GM18511 (cell line): ENCODE measurements around the gene CADM4.
A peak's percentile ranks its signal among the peaks of the same experiment; 100 is the strongest.

Source experiments
- ATAC-seq: cut with Tn5 transposase; IDR thresholded peaks from one replicate; pipeline ENCODE4 v1.9.1; 2021; ENCODE audit warnings: mild to moderate bottlenecking, moderate library complexity; ENCODE audit not compliant: unreplicated experiment

The CADM4 gene

DNA sequence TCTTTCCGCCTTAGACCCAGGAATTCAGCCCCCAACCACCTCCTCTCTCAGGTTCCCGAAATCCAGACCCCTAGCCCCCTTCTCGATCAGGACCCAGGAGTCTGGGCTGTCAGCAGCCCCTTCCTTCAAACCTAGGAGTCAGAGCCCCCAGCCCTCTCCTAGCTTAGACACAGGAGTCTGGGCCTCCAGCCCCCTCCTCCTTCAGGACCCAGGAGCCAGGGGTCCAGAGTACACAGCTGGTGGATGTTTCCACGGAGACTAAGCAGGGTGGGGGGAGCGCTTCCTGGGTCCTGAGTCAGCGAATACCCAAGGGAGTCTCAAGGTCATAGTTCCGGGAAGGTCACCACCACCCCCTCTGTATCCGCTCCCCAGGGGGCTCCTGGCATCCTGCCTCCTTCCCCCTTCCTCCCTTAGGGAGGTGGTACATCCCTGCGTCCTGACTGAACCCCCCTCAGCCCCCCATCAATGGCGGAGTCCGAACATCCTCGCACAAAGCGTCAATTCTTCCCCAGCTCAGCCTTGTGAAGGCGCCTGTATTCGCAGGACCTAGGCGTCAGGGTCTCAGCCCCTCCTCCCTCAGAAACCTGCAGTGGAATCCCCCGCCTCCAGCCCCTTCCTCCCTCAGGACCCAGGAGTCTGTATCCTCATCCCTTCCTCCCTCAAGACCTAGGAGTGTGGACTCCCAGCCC lies 4.6 kb downstream of the CADM4 start:
- ATAC-seq = no peak

DNA sequence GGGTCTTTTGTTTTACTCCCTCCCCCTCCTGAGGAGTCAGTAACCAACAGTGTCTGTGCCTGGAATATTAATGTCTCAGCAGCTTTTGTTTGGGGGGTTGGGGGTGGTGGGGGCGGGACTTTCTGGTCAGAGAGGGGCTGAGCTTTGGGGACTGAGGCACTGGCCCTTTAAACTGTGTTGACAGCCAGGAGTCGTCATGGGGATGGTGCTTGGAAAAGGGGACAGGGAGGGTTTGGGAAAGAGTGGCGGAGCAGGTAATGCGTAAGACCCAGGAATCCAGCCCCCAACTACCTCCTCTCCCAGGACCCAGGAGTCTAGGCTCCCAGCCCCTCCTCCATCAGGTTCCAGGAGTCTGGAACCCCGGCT lies 5.2 kb downstream of the CADM4 start:
- ATAC-seq = no peak

DNA sequence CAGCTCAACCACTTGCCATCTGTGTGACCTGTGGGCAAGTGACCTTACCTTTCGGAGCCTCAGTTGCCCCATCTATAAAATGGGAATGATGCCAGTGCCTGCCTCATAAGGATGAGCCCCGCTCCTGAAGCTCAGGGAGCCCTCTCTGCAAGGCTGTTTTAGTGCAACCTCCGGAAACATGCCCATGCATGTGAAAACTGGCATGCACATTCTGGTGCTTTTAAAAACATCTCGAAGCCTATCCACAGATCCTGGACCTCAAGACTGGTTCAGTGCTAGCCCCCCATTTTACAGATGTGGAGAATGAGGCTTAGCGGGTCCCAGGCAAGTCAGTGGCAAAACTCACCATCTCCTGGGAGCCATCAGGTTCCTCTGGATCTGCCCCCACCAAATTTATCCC lies 5.6 kb downstream of the CADM4 start:
- no peak for ATAC-seq

DNA sequence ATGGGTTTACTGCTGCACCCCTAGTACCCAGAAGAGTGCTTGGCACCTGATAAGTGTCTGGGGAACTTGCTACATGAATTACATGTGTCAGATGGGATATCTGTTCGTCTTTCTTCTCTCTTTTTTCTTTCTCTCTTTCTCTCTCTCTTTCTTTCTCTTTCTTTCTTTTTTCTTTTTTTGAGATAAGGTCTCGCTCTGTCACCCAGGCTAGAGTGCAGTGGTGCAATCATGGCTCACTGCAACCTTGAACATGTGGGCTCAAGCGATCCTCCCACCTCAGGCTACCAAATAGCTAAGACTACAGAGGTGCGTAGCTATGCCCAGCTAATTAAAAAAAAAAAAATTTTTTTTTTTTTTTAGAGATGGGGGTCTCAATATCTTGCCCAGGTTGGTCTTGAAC lies 6.1 kb downstream of the CADM4 start:
- ATAC-seq = no peak

DNA sequence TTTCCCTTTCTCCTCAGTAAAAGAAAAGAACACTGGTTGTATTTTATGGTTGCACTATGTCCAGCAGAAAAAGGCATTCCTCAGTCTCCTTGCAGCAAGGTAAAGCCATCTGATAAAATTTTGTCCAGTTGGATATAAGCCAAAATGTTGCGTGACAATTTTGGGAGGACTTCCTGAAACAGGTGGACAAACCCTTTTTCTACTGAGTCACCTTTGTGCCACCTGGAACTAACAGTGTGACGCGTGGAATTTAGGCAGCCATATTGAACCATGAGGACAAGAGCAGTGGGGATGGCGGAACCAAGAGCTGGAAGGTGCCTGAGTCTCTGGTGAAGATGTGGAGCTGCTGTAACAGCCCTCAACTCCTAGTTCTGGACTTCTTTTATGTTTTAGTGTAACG lies 8.2 kb downstream of the CADM4 start:
- ATAC-seq = no peak

GRCh38 chr19:43628646-43629326 lies 10.9 kb downstream of the CADM4 start:
- ATAC-seq = no peak

- no peak for ATAC-seq
These were observed 12.8 kb downstream of the CADM4 start for GRCh38 chr19:43626838-43627237.

DNA sequence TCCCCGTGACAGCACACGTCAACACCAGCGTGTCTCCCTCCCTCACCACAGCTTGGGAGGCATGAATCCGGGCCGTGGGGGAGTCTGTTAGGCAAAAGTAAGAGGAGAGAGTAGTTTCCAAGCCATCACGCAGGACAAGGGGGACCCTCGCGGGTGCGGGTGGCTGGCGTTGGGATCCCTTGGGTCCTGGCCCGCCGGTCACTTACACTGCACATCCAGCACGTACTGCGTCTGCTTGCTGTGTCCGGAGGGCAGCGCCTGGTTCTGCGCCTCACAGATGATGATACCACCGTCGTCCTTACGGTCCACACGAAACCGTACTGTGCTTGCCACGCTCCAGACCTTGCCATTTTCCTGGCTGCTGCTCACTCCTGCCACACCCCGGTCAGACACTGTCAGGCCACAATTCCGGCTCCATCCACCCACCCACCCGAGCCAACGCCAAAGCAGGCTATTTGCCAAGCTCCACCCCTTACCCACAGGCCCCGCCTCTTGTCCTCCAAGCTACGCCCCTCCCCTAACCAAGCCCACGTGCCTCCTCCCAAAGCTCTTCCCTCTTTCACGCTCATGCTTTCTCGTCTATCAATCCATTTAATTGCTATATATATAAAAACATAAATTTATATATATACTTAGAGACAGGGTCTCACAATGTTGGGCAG lies 13.6 kb downstream of the CADM4 start:
- no peak for ATAC-seq

DNA sequence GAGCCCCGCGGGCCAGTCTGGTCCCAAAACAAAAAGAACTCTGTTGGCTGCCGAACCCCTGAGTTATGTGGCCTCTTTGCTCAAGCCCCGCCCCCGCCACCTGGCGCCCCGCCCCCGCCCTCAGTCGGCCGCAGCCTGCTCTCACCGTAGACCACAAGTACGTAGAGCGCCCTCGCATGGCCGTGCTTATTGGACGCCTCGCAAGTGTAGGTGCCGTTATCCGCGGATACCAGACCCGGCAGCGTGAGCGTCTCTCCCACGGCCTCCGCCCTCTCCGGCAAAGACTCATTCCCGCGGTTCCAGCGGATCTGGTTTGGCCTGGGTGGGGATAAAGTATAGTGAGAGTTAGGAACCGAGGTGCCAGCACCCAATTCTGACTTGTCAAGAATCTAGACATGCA lies 14.7 kb downstream of the CADM4 start:
- no peak for ATAC-seq

- no peak for ATAC-seq
These were observed 15.6 kb downstream of the CADM4 start for GRCh38 chr19:43623889-43624670.

DNA sequence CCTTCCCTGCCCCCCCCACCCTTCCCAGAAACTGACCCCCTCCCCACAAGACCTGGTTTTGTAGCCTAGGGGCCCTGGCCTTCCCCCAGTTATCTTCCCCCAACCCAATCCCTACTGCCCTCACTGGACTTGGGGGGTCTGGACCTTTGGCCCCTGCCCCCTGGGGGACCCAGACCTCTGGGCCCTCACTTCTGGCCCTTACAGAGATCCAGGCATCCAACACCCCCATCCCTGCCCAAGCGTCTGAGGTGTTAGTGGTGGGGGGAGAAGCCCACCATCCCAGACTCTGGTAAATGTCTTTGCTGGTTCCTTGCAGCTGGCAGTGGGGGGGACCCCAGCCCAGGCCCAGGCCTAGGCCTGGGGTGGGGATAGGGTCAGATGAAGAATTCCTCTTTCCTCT lies 16.7 kb downstream of the CADM4 start:
- ATAC-seq = no peak

- no peak for ATAC-seq
These were observed 17.6 kb downstream of the CADM4 start for GRCh38 chr19:43622070-43622469.

DNA sequence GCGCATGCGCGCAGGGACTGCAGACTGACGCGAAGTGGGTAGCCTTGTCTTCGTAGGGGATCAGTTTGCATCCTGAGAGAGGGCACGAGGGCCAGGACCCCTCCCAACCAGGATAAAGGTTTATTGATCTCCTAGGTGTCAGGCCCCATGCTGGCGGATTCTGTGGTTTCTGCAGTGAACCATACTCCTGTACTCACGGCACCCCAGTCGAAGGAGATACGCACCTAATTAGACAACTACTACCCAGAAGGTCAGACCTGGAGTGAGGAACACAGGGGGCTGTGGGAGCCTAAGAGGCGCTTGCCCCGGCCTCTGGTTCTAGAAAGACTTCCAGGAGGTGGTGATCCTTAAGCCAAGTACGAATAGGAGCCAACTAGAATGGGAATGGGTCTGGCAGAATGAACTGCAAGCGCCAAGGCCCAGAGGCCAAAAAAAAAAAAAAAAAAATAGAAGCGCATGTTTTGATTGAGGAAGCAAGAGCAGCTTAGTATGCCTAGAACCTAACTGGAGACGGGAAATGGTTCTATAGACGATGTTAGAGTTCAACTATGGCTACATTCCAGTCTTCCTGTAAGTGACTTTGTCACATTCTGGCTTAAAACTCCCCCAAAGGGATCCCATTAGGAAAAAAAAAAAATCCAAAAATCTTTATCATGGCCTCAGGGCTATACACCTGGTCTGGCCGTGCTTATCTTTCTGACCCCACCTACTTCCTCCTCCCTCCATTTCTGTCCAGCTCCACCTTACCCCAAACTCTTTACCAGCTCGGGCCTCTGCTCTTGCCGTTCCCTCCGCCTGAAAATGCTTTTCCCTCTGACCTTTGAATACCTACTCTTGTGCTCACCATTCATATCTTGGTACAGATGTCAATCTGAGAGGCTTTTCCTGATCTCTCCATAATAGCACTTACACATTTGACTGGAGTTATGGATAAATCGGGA lies 19.3 kb downstream of the CADM4 start:
- ATAC-seq = no peak

DNA sequence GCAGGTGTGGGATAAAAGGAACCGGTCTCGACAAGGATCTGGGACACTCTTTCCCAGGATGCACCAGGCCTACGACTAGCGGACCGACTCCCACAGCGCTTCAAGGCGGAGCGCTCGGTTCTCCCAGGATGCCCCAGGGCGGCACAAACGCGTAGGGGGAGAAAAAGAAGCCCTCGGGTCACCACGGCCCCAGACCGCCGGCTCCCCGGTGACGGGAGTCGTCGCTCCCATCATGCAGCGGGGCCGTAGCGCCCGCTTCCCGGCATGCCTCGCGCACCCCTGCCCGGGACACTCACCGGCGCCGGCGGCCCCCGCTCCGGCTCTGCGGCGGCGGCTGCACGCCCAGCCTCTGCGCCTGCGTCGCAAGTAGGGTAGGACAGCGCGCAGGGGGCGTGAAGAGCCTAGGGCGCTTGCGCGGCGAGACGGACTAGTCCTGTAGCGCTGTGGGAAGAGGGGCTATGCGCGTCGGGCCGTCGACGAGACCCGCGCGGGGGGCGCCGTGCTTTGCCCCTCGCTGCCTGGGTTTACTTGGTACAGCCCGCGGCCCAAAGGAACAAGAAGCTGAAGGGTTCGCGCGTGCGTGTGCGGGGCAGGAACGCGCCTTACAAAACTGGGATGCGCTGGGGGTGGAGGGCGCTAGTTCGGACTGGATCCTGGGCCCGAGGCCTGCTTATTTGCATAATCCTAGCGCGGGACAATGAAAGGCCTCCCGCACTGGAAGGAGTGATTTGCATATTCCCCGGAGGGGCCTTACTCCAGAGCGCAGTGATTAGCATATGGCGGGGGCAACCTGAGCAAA lies 20.2 kb downstream of the CADM4 start, which contains the start of gene ZNF428:
TSS of gene ZNF428 (minus strand) at position 368 of the 799 bp plus-strand sequence. CDS start 5,325 bp downstream, outside the sequence.
- peak; percentile 80 for ATAC-seq

DNA sequence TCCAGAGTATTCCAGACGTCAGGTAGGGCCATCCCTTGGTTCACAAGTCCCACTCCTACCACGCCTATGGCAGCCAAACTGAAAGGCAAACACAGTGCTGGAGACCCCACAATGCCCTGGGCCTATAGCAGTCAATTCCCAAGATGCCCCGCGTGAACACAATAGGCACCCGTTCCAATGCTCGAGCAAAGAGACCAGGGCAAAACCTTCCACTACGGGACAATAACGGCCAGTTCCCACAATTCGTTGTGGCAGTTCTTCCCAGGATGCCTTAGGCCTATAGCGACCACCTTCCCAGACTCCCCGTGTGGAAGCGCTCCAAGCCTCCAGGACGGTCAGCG lies 20.8 kb downstream of the CADM4 start:
- ATAC-seq = peak; percentile 44

GRCh38 chr19:43616954-43617353 lies 22.7 kb downstream of the CADM4 start:
- no peak for ATAC-seq

DNA sequence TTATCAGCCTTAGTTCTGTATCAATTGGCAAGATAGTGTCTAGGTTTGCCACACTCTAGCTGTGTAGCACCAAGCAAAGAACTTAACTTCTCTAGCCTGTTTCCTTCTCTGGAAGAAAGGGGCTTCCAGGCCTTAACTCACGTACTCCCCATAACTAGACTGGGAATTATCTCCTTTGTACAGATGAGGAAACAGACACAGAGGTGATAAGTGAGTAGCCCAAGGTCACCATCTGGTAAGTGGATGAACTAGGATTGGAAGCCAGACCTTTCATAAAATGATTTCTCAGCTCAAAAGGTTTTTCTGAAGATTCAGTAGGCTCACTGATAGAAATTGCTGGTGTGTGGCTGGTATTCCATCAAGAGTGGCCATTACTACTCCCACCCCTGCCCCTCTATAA lies 23.3 kb downstream of the CADM4 start:
- ATAC-seq = no peak

GRCh38 chr19:43612374-43612773 lies 27.3 kb downstream of the CADM4 start:
- no peak for ATAC-seq

GRCh38 chr19:43611788-43612187 lies 27.9 kb downstream of the CADM4 start, which contains the start of gene SRRM5:
Gene SRRM5 (plus strand): TSS chr19:43612088. CDS start chr19:43612122, 34 bp downstream.
- no peak for ATAC-seq
